OCI-LY7 (cell line): Measurements from ENCODE around the gene NXPH2. TPM values are rescaled to one million over a fixed set of nuclear protein-coding genes. Genes with fewer than 3 reads are reported as not detected.

Experiments used
- BruUV-seq: library from RNA; stranded (reverse); fragments of 400-500 nt; replicated peaks from 2 replicates; lab custom pipeline; 2021; lab: Mats Ljungman, UMichigan
- CTCF ChIA-PET: fragments of 300-600 bp; sonication (Branson Sonifier 250); formaldehyde crosslinking; loops from one replicate; lab custom pipeline; 2022; ENCODE audit warnings: antibody characterized with exemption; ENCODE audit not compliant: unreplicated experiment; lab: Charles Lee
- POLR2A ChIA-PET: fragments of 300-600 bp; sonication (Branson Sonifier 250); formaldehyde crosslinking; loops from one replicate; lab custom pipeline; 2022; ENCODE audit warnings: antibody characterized with exemption; lab: Charles Lee
- DNase-seq: peaks from one replicate; pipeline ENCODE4 v3.0.0-alpha.2; 2015; ENCODE audit warnings: low spot score
- H2AFZ ChIP-seq: fragments of 200-600 bp; sonication (generic), shearing (Covaris generic); 2 replicates; pipeline ENCODE4 v1.6.1; 2014; ENCODE audit warnings: mild to moderate bottlenecking, antibody characterized with exemption, low read length, moderate library complexity
- H3K27ac ChIP-seq: fragments of 200-600 bp; sonication (generic); 2 replicates; pipeline ENCODE4 v1.5.1; 2014; ENCODE audit warnings: mixed run types, low read depth, mild to moderate bottlenecking, moderate library complexity, low read length, inconsistent platforms; ENCODE audit not compliant: poor library complexity, severe bottlenecking
- H3K36me3 ChIP-seq: fragments of 200-600 bp; sonication (generic); 2 replicates; pipeline ENCODE4 v1.6.1; 2014; ENCODE audit warnings: mild to moderate bottlenecking, antibody characterized with exemption, low read length, moderate library complexity, mixed read lengths; ENCODE audit not compliant: insufficient read depth
- H3K4me1 ChIP-seq: fragments of 200-600 bp; sonication (generic); 2 replicates; pipeline ENCODE4 v1.5.1; 2014; ENCODE audit warnings: mild to moderate bottlenecking, low read length; ENCODE audit not compliant: insufficient read depth, poor library complexity, severe bottlenecking
- H3K4me2 ChIP-seq: fragments of 200-600 bp; sonication (generic); 2 replicates; pipeline ENCODE4 v1.6.1; 2014; ENCODE audit warnings: mild to moderate bottlenecking, low read length
- H3K4me3 ChIP-seq: fragments of 200-600 bp; sonication (generic); 2 replicates; pipeline ENCODE4 v1.5.1; 2014; ENCODE audit warnings: mild to moderate bottlenecking, low read depth, low read length; ENCODE audit not compliant: poor library complexity, severe bottlenecking
- H3K79me2 ChIP-seq: fragments of 200-600 bp; sonication (generic); 2 replicates; pipeline ENCODE4 v1.6.1; 2016; ENCODE audit warnings: low read depth, mild to moderate bottlenecking, low read length, moderate library complexity, mixed read lengths; ENCODE audit not compliant: insufficient read depth
- H3K9me2 ChIP-seq: fragments of 200-600 bp; sonication (generic); 2 replicates; pipeline ENCODE4 v1.6.1; 2016; ENCODE audit warnings: mild to moderate bottlenecking, low read length, mixed read lengths; ENCODE audit not compliant: insufficient read depth
- H3K9me3 ChIP-seq: fragments of 200-600 bp; sonication (generic); 2 replicates; pipeline ENCODE4 v1.6.1; 2014; ENCODE audit warnings: mild to moderate bottlenecking, mixed run types, low read length, mixed read lengths
- H4K20me1 ChIP-seq: fragments of 200-600 bp; sonication (generic); 2 replicates; pipeline ENCODE4 v1.6.1; 2014; ENCODE audit warnings: mild to moderate bottlenecking, antibody characterized with exemption, low read length, moderate library complexity, mixed read lengths; ENCODE audit not compliant: insufficient read depth
- EZH2phosphoT487 ChIP-seq: fragments of 200-600 bp; sonication (generic); IDR thresholded peaks from 2 replicates; pipeline ENCODE4 v1.6.1; 2018; ENCODE audit warnings: low read depth, borderline replicate concordance, mild to moderate bottlenecking, mixed run types, antibody characterized with exemption, low read length, moderate library complexity, mixed read lengths
- intact Hi-C: fragments of 100-400 bp; cut with micrococcal nuclease; formaldehyde crosslinking; loops from one replicate; pipeline ENCODE4 v1.10.0; 2022; ENCODE audit not compliant: unreplicated experiment
- total RNA-seq, 2 experiments: library from RNA; depleted of rRNA in 1 of 2; stranded (reverse); fragments of >200 nt in 1 of 2; shearing (Covaris generic) in 1 of 2; gene quantifications; 2 replicates each; pipeline ENCODE4 v1.2.3, GENCODE V29; 2014 to 2022
- TF ChIP-seq, protein P1 (sequence below): fragments of 200-600 bp; sonication (generic); conservative IDR thresholded peaks from 2 replicates; pipeline ENCODE4 v1.5.1; 2014; ENCODE audit warnings: mild to moderate bottlenecking, antibody characterized with exemption, low read length, moderate library complexity, mixed read lengths

NXPH2 gene
- total RNA-seq, 2 experiments from 2014 or later, result not detected

DNA sequence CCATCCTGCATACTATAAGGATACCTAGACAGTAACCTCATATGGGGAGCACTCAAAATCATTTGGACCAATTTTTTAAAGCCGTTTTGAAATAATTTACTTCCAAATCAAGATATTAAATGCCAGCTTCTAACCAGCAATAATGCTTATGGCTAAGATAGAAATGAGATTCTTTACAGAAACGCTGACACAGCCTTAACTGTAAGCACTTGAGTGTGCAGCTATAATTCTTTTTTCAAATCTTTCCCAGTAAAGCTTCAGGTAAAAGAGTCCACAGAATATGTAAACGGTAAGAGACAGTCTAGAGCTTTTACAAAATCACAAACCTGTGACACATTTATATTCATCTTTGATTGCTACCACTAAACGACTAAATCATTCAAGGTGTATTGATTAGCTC, 4.5 kb downstream of the NXPH2 start:
- no peak for DNase-seq
- H4K20me1 ChIP-seq, result no peaks in the 10 kb centered on the region
- no TSS peak for BruUV-seq
- H3K4me3 ChIP-seq, result no peak overlapping the region
- no peak overlapping the region for H3K4me2 ChIP-seq
- TF ChIP-seq EZH2phosphoT487, result no peak
- TF ChIP-seq, protein P1, sequence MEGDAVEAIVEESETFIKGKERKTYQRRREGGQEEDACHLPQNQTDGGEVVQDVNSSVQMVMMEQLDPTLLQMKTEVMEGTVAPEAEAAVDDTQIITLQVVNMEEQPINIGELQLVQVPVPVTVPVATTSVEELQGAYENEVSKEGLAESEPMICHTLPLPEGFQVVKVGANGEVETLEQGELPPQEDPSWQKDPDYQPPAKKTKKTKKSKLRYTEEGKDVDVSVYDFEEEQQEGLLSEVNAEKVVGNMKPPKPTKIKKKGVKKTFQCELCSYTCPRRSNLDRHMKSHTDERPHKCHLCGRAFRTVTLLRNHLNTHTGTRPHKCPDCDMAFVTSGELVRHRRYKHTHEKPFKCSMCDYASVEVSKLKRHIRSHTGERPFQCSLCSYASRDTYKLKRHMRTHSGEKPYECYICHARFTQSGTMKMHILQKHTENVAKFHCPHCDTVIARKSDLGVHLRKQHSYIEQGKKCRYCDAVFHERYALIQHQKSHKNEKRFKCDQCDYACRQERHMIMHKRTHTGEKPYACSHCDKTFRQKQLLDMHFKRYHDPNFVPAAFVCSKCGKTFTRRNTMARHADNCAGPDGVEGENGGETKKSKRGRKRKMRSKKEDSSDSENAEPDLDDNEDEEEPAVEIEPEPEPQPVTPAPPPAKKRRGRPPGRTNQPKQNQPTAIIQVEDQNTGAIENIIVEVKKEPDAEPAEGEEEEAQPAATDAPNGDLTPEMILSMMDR, result no peak
- H2AFZ ChIP-seq, result no peak overlapping the region
- intact Hi-C loops, result no loop called here
- no peak overlapping the region for H3K27ac ChIP-seq
- H3K4me1 ChIP-seq, result no peaks in the 10 kb centered on the region
- no peaks in the 10 kb centered on the region for H3K79me2 ChIP-seq
- ChIA-PET CTCF (no interaction called here), POLR2A (interaction anchor here (0.5 to 1.3 kb wide), 3 partner anchors 14 to 333 kb away, joined by 3 to 4 read pairs (median 3); no protein-coding TSS in a partner anchor)
- no peaks in the 10 kb centered on the region for H3K9me3 ChIP-seq
- no peaks in the 10 kb centered on the region for H3K36me3 ChIP-seq
- H3K9me2 ChIP-seq, result no peaks in the 10 kb centered on the region

DNA sequence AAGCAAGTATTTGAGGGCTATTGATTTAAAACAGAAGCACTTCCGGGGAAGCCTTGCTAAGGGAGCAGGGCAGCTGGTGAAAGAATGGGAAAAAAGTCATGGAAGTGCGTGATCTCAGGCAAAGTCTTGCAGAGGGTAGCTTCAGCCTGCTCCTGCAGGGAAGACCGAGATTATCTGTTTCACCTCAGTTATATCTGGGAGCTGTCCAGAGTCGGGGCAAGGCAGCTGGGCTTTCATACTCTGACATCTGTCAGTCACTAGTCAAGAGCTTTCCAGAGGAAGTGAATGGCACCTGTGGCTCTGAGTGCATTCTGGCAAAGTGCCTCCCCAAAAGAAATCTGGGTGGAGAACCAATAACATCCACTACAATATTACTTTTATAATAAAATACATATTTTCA, 8.7 kb downstream of the NXPH2 start:
- H3K4me1 ChIP-seq, result no peaks in the 10 kb centered on the region
- no peaks in the 10 kb centered on the region for H4K20me1 ChIP-seq
- no peaks in the 10 kb centered on the region for H3K79me2 ChIP-seq
- DNase-seq, result no peak
- POLR2A ChIA-PET, result no interaction called here
- no peak overlapping the region for H3K4me2 ChIP-seq
- intact Hi-C loops, result no loop called here
- no peaks in the 10 kb centered on the region for H3K9me2 ChIP-seq
- CTCF ChIA-PET, result no interaction called here
- H3K4me3 ChIP-seq, result no peak overlapping the region
- TF ChIP-seq, protein P1, result no peak
- no peak for TF ChIP-seq EZH2phosphoT487
- no peak overlapping the region for H3K27ac ChIP-seq
- no TSS peak for BruUV-seq
- H3K36me3 ChIP-seq, result no peaks in the 10 kb centered on the region
- no peak overlapping the region for H2AFZ ChIP-seq
- no peaks in the 10 kb centered on the region for H3K9me3 ChIP-seq

DNA sequence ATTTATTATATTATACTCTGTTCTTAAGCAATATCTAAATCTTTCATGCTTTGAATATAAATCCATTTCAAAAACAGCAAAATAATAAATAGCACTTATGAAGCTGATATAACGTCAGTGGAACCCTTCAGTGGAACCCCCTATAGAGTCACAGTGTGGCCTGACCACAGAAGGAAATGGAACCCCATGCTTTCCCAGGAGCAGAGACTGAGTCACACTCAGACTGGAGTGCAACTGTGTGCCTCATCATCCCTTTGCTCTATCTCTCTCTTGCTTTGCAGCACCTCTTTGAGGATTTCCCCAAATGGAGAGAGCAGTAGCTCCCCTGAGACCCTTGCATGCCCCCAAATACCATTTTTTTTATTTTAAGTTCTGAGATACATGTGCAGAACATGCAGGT, 13.1 kb downstream of the NXPH2 start:
- Histone ChIP-seq H4K20me1 (no peaks in the 10 kb centered on the region), H3K4me2 (no peak overlapping the region), H3K27ac (no peak overlapping the region), H3K4me1 (no peaks in the 10 kb centered on the region), H2AFZ (no peak overlapping the region), H3K36me3 (no peaks in the 10 kb centered on the region), H3K9me3 (no peaks in the 10 kb centered on the region), H3K79me2 (no peaks in the 10 kb centered on the region), H3K4me3 (no peak overlapping the region), H3K9me2 (no peaks in the 10 kb centered on the region)
- DNase-seq, result no peak
- intact Hi-C loops, result no loop called here
- POLR2A ChIA-PET, result no interaction called here
- CTCF ChIA-PET, result no interaction called here
- no TSS peak for BruUV-seq
- TF ChIP-seq EZH2phosphoT487, result no peak
